H9 (cell line): ENCODE data around the gene KLHDC7B. TPM values are rescaled to one million over a fixed set of nuclear protein-coding genes. Genes with fewer than 3 reads are reported as not detected.

Source experiments
- DNase-seq: peaks from one replicate; pipeline ENCODE4 v3.0.0-alpha.2; 2017
- H2AFZ ChIP-seq: one replicate; pipeline ENCODE4 v1.6.1; 2013; ENCODE audit warnings: mild to moderate bottlenecking, low read length, control low read depth, moderate library complexity
- H2AK5ac ChIP-seq: 2 replicates; pipeline ENCODE4 v1.6.1; 2013; ENCODE audit warnings: low read length, control low read depth, mixed read lengths; ENCODE audit not compliant: insufficient read length
- H2BK120ac ChIP-seq: one replicate; pipeline ENCODE4 v1.6.1; 2013; ENCODE audit warnings: low read depth, mild to moderate bottlenecking, low read length, control low read depth, inconsistent platforms; ENCODE audit not compliant: poor library complexity, severe bottlenecking
- H2BK12ac ChIP-seq: 2 replicates; pipeline ENCODE4 v1.6.1; 2013; ENCODE audit warnings: low read length, control low read depth, mixed read lengths, low read depth; ENCODE audit not compliant: insufficient read length
- H2BK15ac ChIP-seq: 2 replicates; pipeline ENCODE4 v1.6.1; 2013; ENCODE audit warnings: low read depth, low read length, control low read depth
- H2BK20ac ChIP-seq: one replicate; pipeline ENCODE4 v1.6.1; 2013; ENCODE audit warnings: low read depth, mild to moderate bottlenecking, low read length, control low read depth, inconsistent platforms; ENCODE audit not compliant: poor library complexity, severe bottlenecking
- H2BK5ac ChIP-seq: 2 replicates; pipeline ENCODE4 v1.6.1; 2013; ENCODE audit warnings: low read length, control low read depth, mixed read lengths; ENCODE audit not compliant: insufficient read length
- H3K14ac ChIP-seq: 2 replicates; pipeline ENCODE4 v1.6.1; 2013; ENCODE audit warnings: low read length, control low read depth; ENCODE audit not compliant: insufficient read depth
- H3K18ac ChIP-seq: 2 replicates; pipeline ENCODE4 v1.6.1; 2013; ENCODE audit warnings: low read depth, mild to moderate bottlenecking, mixed read lengths, low read length, control low read depth; ENCODE audit not compliant: insufficient read length
- H3K23ac ChIP-seq: 2 replicates; pipeline ENCODE4 v1.6.1; 2013; ENCODE audit warnings: low read length, control low read depth, mixed read lengths, low read depth; ENCODE audit not compliant: insufficient read length
- H3K23me2 ChIP-seq: 2 replicates; pipeline ENCODE4 v1.6.1; 2013; ENCODE audit warnings: low read depth, mild to moderate bottlenecking, mixed read lengths, low read length, control low read depth; ENCODE audit not compliant: insufficient read length, poor library complexity, severe bottlenecking
- H3K27ac ChIP-seq: 2 replicates; pipeline ENCODE4 v1.5.1; 2013; ENCODE audit warnings: low read length, control low read depth, mixed read lengths, low read depth; ENCODE audit not compliant: insufficient read length
- H3K27me3 ChIP-seq: 2 replicates; pipeline ENCODE4 v1.6.1; 2013; ENCODE audit warnings: low read length, control low read depth, inconsistent platforms; ENCODE audit not compliant: insufficient read depth
- H3K4ac ChIP-seq: 2 replicates; pipeline ENCODE4 v1.6.1; 2013; ENCODE audit warnings: low read depth, mild to moderate bottlenecking, control low read depth, inconsistent platforms, low read length, moderate library complexity
- H3K4me1 ChIP-seq: 2 replicates; pipeline ENCODE4 v1.6.1; 2013; ENCODE audit warnings: low read length, control low read depth, inconsistent platforms; ENCODE audit not compliant: insufficient read depth
- H3K4me2 ChIP-seq: 2 replicates; pipeline ENCODE4 v1.6.1; 2013; ENCODE audit warnings: low read length, control low read depth, mixed read lengths; ENCODE audit not compliant: insufficient read length, insufficient read depth
- H3K56ac ChIP-seq: 2 replicates; pipeline ENCODE4 v1.6.1; 2013; ENCODE audit warnings: low read depth, mild to moderate bottlenecking, mixed read lengths, low read length, control low read depth; ENCODE audit not compliant: insufficient read length
- H3K79me1 ChIP-seq: 2 replicates; pipeline ENCODE4 v1.6.1; 2013; ENCODE audit warnings: low read depth, mild to moderate bottlenecking, moderate library complexity, low read length, control low read depth, inconsistent platforms; ENCODE audit not compliant: insufficient read depth, poor library complexity, severe bottlenecking
- H3K79me2 ChIP-seq: 2 replicates; pipeline ENCODE4 v1.6.1; 2013; ENCODE audit warnings: low read length, control low read depth, inconsistent platforms; ENCODE audit not compliant: insufficient read depth
- H3K9ac ChIP-seq: 2 replicates; pipeline ENCODE4 v1.6.1; 2013; ENCODE audit warnings: low read length, control low read depth, mixed read lengths; ENCODE audit not compliant: insufficient read length; ENCODE audit errors: extremely low read depth
- H3K9me3 ChIP-seq: one replicate; pipeline ENCODE4 v1.6.1; 2013; ENCODE audit warnings: low read depth, low read length, inconsistent platforms; ENCODE audit not compliant: control insufficient read depth
- H3T11ph ChIP-seq: one replicate; pipeline ENCODE4 v1.6.1; 2013; ENCODE audit warnings: mild to moderate bottlenecking, low read length, control low read depth, inconsistent platforms
- H4K20me1 ChIP-seq: one replicate; pipeline ENCODE4 v1.6.1; 2013; ENCODE audit not compliant: control insufficient read depth, insufficient read length, insufficient read depth
- H4K5ac ChIP-seq: 2 replicates; pipeline ENCODE4 v1.6.1; 2013; ENCODE audit warnings: low read depth, mild to moderate bottlenecking, mixed read lengths, low read length, control low read depth; ENCODE audit not compliant: insufficient read length
- H4K8ac ChIP-seq: replicated peaks from 2 replicates; pipeline ENCODE4 v1.6.1; 2013; ENCODE audit warnings: low read length, control low read depth, mixed read lengths, low read depth; ENCODE audit not compliant: insufficient read length
- H4K91ac ChIP-seq: 2 replicates; pipeline ENCODE4 v1.6.1; 2013; ENCODE audit warnings: low read depth, mild to moderate bottlenecking, moderate library complexity, mixed read lengths, low read length, control low read depth; ENCODE audit not compliant: insufficient read length
- H3K27ac Mint-ChIP-seq, 3 experiments: 2 replicates in 2 of 3; 3 replicates in 1 of 3; pipeline ENCODE4 v1.8.0; 2020 to 2021; ENCODE audit warnings: mixed read lengths in 3 of 3, mild to moderate bottlenecking in 1 of 3, moderate library complexity in 1 of 3
- H3K27me3 Mint-ChIP-seq: 2 replicates; pipeline ENCODE4 v1.8.0; 2021; ENCODE audit warnings: low read depth, mild to moderate bottlenecking, moderate library complexity, mixed read lengths
- H3K36me3 Mint-ChIP-seq, 3 experiments: 2 replicates in 2 of 3; 3 replicates in 1 of 3; pipeline ENCODE4 v1.8.0; 2020 to 2021; ENCODE audit warnings: low read depth in 3 of 3, mixed read lengths in 3 of 3; ENCODE audit not compliant: insufficient read depth in 1 of 3
- H3K4me1 Mint-ChIP-seq, 2 experiments: 2 replicates each; pipeline ENCODE4 v1.8.0; 2020; ENCODE audit warnings: mixed read lengths in 2 of 2
- H3K4me3 Mint-ChIP-seq, 2 experiments: 2 replicates in 1 of 2; 3 replicates in 1 of 2; pipeline ENCODE4 v1.8.0; 2020 to 2021; ENCODE audit warnings: mild to moderate bottlenecking in 2 of 2, mixed read lengths in 2 of 2, moderate library complexity in 1 of 2
- H3K9me3 Mint-ChIP-seq, 2 experiments: 2 replicates in 1 of 2; 3 replicates in 1 of 2; pipeline ENCODE4 v1.8.0; 2020; ENCODE audit warnings: mild to moderate bottlenecking in 2 of 2, mixed read lengths in 2 of 2, moderate library complexity in 1 of 2
- WGBS: extraction: QIAGEN DNeasy Blood & Tissue Kit; methylation state at CpG from one replicate; pipeline ENCODE4 v1.1.7; 2013; ENCODE audit warnings: missing lambda C conversion rate, low lambda C conversion rate, mixed read lengths; ENCODE audit not compliant: insufficient read length; ENCODE audit errors: extremely low coverage; 5-methylcytosine and 5-hydroxymethylcytosine counted together
- total RNA-seq: library from RNA; stranded (reverse); gene quantifications from 2 replicates; pipeline ENCODE4 v1.2.1, GENCODE V29; 2021
- TF ChIP-seq, protein P1 (sequence below): fragments of 200-600 bp; sonication (generic); conservative IDR thresholded peaks from 3 replicates; pipeline ENCODE4 v1.8.0; 2021; ENCODE audit warnings: antibody characterized with exemption, mild to moderate bottlenecking

Gene KLHDC7B
- total RNA-seq, 1 experiment from 2014 or later: not detected

DNA sequence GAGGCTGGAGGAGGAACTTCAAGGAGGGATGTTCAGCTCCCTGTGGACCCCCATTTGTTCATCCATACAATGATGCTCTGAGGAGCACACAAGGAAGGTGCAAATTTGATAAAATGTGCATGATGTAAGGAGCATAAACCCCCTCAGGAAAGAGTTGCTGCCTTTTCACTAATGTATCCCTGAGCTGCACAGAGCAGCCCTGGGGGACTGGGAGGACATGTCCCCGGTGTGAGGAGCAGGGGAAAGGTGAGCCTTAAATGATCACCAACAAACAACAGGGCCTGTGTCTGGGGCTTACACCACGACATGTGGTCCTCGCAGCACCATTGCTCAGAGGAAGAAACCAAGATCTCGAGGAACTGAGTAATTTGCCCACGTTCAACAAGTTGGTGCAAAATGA lies 51.4 kb downstream of the KLHDC7B start:
- Histone ChIP-seq H3K23me2 (peaks cover 3% of the 10 kb centered on the region), H2BK12ac (no peak overlapping the region), H2BK5ac (no peak overlapping the region), H3K27ac (no peak overlapping the region), H4K5ac (no peak overlapping the region), H2BK15ac (no peak overlapping the region), H2AFZ (no peak overlapping the region), H3K79me2 (no peaks in the 10 kb centered on the region), H3K4ac (no peak overlapping the region), H2BK20ac (no peak overlapping the region), H3K56ac (no peak overlapping the region), H3K27me3 (peaks cover 4% of the 10 kb centered on the region; the same call in 1 of the 2 replicates), H4K91ac (no peak overlapping the region), H4K8ac (no peak overlapping the region), H3T11ph (no peak overlapping the region), H3K9ac (no peak overlapping the region), H2BK120ac (no peak overlapping the region), H2AK5ac (no peak overlapping the region), H3K79me1 (no peaks in the 10 kb centered on the region), H3K4me1 (no peaks in the 10 kb centered on the region; the same call in 1 of the 2 replicates), H3K18ac (no peak overlapping the region), H3K23ac (no peak overlapping the region), H4K20me1 (no peaks in the 10 kb centered on the region), H3K9me3 (no peaks in the 10 kb centered on the region), H3K4me2 (no peak overlapping the region), H3K14ac (no peak overlapping the region)
- no CpG with 5 or more reads among the region's 5 CpGs for WGBS
- Mint-ChIP-seq H3K36me3 (no peaks in the 10 kb centered on the region), H3K9me3 (no peaks in the 10 kb centered on the region; a peak in 1 of 5 replicates), H3K4me3 (no peak overlapping the region), H3K27me3 (peaks cover 50% of the 10 kb centered on the region), H3K27ac (no peak overlapping the region), H3K4me1 (peaks cover 10 to 11% of the 10 kb centered on the region in 2 experiments)
- TF ChIP-seq, protein P1, sequence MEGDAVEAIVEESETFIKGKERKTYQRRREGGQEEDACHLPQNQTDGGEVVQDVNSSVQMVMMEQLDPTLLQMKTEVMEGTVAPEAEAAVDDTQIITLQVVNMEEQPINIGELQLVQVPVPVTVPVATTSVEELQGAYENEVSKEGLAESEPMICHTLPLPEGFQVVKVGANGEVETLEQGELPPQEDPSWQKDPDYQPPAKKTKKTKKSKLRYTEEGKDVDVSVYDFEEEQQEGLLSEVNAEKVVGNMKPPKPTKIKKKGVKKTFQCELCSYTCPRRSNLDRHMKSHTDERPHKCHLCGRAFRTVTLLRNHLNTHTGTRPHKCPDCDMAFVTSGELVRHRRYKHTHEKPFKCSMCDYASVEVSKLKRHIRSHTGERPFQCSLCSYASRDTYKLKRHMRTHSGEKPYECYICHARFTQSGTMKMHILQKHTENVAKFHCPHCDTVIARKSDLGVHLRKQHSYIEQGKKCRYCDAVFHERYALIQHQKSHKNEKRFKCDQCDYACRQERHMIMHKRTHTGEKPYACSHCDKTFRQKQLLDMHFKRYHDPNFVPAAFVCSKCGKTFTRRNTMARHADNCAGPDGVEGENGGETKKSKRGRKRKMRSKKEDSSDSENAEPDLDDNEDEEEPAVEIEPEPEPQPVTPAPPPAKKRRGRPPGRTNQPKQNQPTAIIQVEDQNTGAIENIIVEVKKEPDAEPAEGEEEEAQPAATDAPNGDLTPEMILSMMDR: no peak
- DNase-seq: no peak
